UCSD-AML1 (cell line): ENCODE measurements around the gene ADCK1.
"Not testable (repeated sequence)": the region's sequence is repeated elsewhere in the genome, so short reads cannot be mapped to it uniquely, and the experiment has no call there.

ENCODE experiments used
- DNase-seq: peaks from one replicate; lab custom pipeline; 2025; ENCODE audit not compliant: unreplicated experiment; lab: John Stamatoyannopoulos, UW

ADCK1 gene

GRCh38 chr14:77892890-77893484, 93.1 kb downstream of the ADCK1 start:
- no peak for DNase-seq

DNA sequence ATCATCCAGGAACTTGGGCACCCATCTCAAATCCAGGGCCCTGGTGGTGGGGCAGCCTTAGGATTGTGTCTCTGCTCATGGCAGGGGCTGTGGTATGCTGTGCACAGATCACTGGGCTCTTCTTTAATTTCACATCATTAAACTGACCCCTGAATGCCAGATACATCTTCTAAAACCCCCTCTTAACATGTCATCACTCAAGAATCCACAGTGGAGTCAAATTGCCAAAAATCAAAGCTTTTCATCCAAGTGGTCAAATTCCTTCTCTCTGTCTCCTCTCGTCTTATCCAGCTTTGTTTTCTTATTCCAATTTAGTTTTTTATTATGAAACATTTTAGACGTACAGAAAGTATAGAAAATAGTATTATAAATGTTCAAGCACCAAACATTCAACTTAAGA, 97.5 kb downstream of the ADCK1 start:
- no peak for DNase-seq

- no peak for DNase-seq
These were observed 102.9 kb downstream of the ADCK1 start for GRCh38 chr14:77902811-77903210.

DNA sequence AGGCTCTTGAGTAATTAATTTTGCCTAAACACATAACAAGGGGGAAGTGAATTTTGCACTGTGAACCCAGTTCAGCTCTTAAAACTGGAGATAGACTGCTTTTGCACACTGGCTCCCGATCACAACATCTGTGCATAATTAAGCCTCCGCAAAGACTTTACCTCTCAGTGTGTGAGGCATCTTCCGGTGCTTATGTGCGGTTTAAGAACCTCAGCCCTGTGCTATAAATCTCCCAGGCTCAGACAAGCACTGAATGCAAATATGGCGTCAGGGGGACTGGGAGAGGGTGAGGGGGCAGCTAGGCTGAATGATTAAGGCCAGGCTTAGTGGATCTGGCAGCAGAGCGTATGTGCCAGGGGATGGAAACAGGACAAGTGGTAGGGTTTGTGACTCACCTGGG, 103.3 kb downstream of the ADCK1 start:
- DNase-seq, result no peak

DNA sequence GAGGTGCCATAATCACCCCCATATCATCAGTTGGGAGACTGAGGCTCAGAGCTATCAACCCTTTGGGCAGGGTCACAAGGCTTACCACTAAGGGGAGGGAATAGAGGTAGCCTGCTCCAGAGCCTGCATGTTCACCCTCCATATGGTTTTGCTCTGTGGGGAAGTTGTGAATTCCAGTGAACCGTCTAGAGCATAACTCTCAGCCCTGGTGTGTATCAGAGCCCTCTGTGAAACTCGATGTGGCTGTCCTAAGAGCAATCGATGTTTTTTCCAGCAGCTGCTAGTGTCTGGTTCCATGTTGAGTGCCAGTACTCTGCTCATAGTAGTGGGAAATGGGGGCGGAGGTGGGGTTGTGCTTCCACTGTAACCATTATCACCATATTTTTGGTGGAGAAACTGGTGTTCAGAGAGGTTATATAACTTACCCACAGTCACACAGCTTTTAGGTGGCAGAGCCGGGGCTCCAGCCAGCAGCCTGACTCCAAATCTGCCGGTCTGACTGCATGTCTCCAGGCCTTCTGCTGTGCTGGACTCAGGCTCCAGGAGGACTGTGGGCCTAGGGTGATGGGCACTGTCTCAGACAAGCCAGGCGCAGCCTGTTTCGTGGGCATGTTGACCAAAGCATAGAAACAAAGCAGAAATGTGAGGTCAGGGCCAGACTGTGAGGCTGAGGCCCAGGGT, 104.2 kb downstream of the ADCK1 start:
- DNase-seq, result no peak

DNA sequence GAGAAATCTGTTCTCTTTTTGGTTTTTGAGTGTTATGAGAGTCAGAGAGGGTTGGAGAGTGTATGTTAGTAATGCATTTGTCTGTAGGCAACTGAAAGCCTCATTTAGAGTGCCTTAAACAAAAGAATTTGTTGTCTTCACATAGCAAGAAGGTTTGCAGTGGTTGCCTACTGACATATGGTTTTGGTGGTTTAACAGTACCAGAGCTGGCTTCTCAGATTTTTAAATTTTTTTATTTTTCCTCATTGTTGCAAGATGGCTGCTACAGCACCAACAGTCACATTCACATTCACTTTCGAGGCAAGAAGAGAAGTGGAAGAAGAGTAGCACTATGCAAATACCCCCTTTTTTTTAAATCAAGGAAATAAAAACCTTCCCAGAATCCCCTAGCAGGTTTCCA, 106.5 kb downstream of the ADCK1 start:
- no peak for DNase-seq

DNA sequence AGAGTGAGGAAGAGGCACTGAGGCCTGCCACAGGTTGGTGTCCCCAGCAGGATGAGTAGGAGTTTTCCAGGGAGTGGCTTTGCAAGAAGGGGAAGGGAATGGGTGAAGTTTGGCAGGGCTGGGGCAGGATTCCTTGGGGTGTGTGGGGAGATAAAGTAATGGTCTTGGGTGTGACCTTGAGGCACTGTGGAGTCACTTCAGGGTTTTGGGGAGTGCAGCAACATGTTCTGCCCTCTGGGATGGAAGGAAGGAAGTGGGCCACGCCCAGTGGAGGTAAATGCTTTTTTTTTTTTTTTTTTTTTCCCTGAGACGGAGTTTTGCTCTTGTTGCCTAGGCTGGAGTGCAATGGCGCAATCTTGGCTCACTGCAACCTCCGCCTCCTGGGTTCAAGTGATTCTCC, 108.9 kb downstream of the ADCK1 start:
- no peak for DNase-seq

DNA sequence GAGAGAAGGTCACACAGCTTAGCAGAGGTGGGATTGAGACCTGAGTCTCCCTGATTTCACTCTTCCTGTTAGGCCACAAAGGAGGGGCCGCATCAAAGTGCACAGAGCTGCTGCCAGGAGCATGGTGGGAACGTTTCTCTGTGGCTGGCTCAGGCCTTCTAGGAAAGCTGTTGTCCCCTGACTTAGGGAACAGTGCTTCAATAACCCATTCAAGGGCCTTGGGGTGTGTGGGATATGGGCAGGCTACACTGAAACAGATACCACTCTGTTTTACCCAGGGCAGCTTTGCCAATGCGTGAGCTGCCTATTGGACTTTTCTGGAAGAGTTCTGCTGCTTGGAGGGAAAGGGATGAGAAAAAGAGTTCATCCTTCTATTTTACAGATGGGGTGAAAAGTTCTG, 110.0 kb downstream of the ADCK1 start:
- no peak for DNase-seq

DNA sequence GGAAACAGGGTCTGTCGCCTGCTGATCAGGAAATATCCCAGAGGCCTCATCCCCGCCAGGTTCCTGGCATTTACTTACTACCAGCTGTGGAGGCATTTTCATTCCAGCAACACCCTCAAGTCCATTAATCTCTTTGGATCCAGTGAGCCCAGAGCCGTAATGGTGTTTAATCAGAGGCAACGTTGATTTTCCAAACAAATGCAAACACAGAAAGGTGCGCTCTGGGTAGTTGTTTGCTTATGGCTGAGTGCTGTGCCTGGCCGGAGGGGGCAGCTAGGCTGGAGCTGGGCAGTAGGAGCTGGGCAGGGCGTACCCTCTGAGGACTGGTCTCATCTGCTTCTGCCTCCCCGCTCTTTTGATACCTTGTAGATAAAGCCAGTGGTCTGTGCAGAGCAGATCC, 110.6 kb downstream of the ADCK1 start:
- DNase-seq, result no peak

DNA sequence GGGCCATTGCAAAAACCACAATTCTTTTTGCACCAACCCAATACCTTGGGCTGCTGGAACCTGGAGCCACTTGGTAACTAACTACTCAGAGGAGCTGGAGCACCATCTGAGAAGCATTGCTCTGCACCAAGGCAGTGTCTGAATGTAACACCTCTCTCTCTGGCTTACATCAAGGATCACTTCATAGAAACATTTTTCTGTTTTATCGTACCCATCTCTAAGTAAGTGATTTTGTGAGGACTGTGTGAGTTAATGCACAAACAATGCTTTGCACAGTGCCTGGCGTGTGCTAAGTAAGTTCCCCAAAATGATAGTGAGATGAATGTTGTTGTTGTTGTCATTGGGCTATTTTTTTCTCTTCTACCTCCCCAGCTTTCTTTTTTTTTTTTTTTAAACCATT, 111.4 kb downstream of the ADCK1 start:
- no peak for DNase-seq

- no peak for DNase-seq
These were observed 113.0 kb downstream of the ADCK1 start for GRCh38 chr14:77912754-77913556.

DNA sequence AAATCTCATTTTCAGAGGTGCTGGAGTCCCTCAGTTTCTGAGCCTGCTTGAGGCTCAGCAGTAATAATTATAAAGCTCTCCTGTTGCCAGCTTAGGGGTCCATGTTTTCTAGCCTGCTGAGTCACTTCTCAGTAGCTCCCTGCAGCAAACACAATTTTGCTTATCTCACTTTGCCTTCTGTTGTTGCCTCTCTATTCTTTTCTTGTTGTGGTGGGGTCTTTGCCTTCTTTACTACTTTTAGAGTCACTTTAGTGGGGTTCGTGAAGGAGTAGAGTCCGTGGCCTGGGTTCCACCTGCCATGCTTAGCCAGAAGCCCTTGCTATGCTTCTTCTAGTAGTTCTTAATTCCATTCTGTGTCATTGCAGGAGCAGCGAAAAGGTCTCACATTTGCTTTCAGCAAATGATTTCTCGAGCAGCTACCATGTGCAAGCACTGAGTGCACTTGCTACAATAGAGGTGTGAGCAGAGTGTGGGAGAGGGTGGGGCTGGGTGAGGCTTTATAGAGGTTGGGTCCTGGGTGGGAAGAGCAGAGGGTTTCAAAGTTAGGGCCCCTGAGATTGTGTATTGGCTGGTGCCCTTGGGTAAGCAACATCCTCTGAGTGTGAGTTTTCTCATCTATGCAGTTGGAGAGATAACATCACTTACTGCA, 114.3 kb downstream of the ADCK1 start:
- DNase-seq, result no peak

DNA sequence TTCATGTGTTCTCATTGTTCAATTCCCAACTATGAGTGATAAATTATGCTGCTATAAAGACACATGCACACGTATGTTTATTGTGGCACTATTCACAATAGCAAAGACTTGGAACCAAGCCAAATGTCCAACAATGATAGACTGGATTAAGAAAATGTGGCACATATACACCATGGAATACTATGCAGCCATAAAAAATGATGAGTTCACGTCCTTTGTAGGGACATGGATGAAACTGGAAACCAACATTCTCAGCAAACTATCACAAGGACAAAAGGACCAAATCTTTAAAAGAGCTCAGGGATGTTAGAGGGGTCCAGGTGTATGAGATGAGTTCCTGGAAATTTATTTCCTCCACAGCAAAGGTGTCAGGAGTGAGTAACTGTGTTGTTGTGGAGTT, 115.5 kb downstream of the ADCK1 start:
- DNase-seq, result not testable (repeated sequence)

GRCh38 chr14:77917491-77918201, 117.7 kb downstream of the ADCK1 start:
- no peak for DNase-seq

DNA sequence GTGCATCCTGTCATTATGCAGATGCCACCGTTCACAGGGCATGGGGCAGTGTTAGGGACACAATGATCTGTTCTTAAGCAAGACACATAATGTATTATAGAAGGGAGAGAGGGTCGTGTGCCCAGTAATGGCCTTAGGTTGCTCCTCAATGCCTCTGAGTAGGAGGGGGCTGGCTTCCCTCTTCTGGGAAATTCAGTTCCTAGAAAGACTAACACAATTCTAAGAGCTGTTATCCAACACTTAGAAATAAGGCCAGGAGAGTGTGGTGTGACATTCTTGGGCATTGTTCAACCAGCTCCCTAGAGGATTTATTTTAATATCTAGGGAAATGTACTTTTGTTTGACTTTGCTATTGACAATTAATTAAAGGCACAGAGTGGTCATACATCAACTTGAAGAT, 118.5 kb downstream of the ADCK1 start:
- DNase-seq, result no peak

GRCh38 chr14:77920312-77920711, 120.4 kb downstream of the ADCK1 start:
- no peak for DNase-seq

GRCh38 chr14:77921818-77922217, 121.9 kb downstream of the ADCK1 start:
- no peak for DNase-seq

- DNase-seq, result no peak
These were observed 123.4 kb downstream of the ADCK1 start for GRCh38 chr14:77923131-77923936.

DNA sequence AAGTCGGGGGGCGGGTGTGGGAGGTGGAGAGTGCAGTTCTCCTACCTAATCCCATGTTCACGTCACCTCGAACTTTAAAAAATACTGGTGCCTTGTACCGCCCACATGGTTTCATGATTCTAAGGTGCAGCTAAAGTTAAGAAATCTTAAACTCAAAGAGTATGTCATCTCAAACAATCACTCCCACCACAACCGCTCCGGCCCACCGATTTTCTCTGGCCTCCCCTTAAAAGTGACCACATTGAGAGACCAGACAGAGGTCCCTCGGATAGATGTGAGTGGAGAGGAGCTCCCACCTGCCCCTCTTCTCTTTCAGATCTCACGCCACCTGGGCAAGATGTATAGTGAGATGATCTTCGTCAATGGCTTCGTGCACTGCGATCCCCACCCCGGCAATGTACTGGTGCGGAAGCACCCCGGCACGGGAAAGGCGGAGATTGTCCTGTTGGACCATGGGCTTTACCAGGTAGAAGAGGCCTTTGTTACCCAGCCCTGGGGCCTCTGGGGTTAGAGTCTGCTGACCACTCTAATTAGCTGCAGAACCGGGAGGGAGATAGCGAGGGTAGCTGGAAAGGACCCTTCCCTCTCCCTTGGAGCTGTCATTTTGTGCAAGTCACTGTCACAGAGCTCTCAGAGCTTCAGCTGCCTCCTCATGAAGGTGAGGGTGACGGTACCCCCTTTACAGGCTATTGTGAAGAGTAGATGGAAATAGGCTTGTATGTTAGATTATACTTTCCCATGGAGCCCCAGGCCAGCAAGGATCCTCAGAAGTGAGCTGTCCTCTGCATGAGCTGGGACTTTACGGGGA, 124.4 kb downstream of the ADCK1 start:
- no peak for DNase-seq

DNA sequence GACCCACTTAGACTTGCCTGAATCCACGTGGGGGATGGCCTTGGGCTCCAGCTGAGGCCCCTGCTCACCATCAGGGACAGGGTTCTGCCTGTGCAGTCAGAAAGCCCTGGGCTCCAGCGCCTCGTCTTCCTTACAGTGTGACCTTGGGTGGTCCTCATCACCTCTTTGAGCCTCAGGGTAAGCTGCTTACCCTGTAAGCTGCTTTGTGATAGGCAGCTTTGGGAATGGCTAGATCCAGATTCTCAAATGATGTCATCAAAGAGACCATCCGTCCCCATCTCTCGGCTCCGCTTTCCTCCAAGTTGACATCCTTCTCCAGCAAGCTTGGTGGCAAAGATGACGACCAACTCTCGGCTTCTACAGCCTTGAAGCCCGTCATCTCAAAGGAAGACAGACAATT, 127.0 kb downstream of the ADCK1 start:
- DNase-seq, result no peak
